RKO (cell line): ENCODE measurements around the gene CRB1.

Experiments
- DNase-seq: peaks from one replicate; pipeline ENCODE4 v3.0.0-alpha.2; 2016; ENCODE audit warnings: low spot score

Gene CRB1

DNA sequence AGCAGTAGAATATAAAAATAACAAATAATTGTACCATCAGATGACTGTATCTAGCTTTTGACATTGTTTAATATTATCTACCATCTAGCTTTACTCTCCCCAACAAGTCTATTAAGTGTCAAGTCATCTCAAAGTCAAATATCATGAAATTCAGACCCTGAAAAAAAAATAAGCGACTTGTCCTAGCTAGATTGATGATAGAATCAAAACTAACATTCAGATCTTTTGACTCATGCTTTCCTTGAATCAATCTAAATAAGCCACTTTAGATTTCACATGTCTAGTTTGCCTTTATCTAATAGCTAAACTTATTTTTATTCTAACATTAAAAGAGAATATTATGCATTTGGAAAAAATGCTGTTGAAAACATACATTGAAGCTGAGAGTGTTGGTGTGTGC is 35.4 kb downstream of the CRB1 start:
- DNase-seq: no peak

DNA sequence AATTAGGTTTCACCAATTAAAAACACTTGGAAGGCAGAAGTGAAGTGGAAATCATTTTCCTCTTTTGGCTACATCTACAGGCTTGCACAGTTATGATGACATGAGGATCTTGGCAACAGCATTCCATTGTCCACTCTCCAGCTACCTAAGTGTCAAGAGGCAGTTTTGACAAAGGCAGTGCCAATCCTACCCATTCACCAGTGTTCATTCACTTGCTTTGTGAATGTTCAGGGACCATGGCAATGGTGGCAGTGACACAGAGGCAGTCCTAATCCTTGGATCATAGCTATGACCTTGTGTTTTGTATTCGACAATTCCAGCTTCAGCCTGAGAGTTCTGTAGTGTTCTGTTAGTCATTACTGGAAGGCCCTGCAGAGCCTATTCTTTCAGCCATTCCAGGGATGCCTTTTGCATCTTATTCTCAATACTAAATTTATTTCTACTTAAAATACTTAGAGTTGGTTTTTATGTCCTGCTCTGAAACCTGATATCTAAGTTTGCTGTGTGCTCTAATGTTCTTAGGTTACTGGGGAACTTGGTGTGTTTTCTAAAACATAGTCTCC is 36.7 kb downstream of the CRB1 start:
- DNase-seq: no peak

DNA sequence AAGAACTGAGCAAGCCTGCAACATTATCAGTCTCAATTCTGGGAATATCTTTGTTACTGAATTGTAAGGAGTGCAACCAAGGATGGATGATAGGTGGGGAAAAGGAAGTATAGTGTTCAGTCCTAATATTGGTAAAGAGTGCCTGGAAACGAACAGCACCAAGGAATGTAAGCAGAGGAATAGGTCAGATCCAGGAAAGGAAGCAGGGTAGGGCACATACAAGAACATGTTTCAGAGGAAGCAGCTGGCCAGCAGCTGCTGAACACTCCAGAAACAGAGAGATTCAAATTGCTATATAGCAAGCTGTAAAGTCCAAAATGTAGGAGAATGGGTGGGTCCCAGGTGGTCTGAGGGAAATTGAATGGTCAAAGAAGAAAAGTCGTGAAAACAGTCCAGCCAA is 37.9 kb downstream of the CRB1 start:
- no peak for DNase-seq

DNA sequence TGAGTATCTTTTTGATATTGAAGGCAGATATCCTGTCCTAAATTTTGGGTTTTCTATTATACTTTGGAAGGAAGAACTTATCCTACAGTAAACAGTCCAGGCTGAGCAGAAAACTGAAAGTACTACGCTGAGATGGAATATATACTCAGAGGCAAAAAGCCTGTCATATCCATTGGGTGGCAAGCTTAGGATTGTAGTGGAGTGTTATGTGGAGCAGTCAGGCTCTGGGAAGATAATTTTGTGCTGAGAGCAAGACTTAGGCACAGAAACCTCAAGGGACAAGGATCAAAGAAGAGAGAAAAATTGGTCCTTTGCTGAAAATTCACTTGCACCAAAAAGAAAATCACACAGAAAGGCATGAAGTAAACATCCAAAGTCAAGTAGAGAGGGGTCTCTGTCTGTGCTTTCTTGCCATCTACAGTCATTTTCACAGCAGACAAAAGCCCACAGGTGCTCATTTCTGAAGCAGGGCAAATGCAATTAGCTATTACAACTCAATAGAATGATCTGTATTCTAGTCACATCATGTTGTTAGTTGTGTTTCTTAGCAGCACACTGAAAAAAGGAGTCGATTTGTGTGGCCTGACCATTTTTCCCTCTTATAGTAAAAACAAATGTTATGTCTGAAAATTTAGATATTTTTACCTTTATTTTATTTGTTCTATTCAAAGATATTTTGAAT is 38.5 kb downstream of the CRB1 start:
- DNase-seq: no peak

DNA sequence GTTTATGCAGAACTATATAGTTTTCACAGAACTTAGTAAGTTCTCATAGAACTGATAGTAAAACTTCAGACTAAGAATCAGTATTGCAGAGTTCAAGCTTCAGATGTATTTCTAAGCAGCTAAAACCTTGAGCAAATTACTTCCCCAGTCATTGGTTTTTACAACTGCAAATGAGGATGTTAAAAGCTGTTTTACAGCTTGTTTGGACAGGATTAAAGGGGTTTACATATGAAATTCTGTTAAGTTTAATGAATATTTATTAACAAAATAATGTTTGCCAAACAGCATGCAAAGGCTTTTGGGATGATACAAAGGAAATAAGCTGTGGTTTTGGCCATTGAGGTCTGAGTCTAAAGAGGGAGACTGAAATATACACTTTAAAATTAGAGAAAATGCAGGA is 39.1 kb downstream of the CRB1 start:
- DNase-seq: no peak

DNA sequence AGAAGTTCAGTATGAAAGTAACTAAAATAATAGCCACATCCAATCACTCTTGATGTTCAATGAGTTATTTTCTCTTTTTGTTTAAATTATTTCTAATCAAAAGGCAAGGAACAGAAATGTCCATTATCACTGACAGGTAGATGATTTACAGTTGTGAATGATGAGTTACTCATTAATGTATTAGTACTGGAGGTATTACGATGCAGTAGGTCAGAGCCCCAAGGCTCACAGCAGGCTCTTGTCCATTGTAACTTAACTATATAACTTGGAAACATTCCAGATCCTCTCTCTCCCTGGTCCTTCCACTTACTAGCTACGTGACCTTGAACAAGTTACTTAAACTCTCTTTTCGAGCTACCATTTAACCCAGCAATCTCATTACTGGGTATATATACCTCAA is 39.5 kb downstream of the CRB1 start:
- DNase-seq: no peak

DNA sequence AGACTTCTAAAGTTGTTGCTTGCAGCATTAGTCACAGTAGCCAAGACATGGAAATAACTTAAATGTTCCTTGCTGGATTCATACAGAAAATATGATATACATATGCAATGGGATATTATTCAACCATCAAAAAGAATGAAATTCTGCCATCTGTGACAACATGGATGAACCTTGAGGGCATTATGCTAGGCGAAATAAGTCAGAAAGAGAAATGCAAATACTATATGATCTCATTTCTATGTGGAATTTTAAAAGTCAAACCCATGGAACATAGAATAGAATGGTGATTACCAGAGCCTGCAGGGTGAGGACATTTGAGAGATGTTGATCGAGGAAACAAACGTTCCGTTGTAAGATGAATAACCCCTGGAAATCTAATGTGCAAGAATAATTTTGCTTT is 43.0 kb downstream of the CRB1 start:
- no peak for DNase-seq

DNA sequence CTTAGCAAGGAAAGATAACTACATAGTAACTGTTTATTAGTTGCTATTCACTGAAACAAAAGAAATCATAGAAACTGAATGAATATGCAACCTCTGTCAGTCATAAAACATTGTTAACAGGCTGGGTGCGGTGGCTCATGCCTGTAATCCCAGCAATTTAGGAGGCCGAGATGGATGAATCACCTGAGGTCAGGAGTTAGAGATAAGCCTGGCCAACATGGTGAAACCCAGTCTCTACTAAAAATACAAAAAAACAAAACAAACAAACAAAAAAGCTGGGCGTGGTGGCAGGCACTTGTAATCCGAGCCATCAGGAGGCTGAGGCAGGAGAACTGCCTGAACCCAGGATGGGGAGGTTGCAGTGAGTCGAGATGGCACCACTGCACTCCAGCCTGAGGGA is 44.1 kb downstream of the CRB1 start:
- no peak for DNase-seq

DNA sequence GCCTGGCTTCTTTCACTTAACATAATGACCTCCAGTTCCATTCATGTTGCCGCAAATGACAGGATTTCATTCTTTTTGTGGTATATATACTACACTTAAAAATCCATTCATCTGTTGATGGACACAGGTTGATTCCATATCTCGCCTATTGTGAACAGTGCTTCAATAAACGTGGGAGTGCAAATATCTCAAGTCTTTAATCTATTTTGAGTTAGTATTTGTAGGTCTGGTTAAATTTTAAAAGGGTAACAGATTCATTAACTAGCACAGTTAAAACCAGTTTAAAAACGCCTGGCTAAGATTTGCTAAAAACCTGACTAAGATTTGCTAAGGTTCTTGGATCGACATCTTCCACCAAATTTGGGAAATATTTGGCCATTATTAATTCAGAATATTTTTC is 45.7 kb downstream of the CRB1 start:
- no peak for DNase-seq

DNA sequence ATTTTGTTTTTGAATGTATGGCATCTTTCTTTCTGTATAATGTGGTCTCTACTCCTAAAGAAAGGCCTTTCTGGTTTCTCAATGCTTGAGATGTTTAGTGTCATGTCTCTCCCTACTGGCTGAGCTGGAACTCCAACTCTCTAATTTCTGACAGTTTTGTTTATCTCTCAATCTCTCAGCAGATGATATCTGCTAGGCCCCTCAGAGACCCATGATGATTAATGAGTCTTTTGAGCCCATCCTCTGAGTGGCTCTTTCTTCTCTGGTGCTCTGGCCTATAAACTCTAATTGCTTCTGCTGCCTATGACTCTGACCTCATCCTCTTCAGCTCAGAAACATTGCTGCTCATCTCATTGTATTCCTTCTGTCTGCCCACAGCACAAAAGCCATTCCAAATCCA is 46.6 kb downstream of the CRB1 start:
- DNase-seq: no peak

DNA sequence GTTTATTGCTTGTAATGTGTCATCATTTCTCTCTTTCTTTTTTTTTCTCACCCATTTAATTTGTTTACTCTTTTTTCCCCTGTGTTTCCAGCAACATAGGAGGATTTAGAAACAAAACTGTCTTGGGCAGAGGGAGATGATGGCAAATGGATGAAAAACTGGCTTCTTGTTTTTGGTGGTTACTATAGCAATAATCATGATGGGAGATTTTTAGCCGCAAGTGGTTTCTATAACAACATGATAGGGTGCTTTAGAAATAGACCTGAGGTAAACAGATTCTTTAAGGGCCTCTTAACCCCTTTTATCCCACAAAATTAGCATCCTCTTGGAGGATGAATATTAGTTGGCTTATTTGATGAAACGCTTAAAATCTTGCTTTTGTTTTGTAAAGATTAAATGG is 51.6 kb downstream of the CRB1 start:
- no peak for DNase-seq

DNA sequence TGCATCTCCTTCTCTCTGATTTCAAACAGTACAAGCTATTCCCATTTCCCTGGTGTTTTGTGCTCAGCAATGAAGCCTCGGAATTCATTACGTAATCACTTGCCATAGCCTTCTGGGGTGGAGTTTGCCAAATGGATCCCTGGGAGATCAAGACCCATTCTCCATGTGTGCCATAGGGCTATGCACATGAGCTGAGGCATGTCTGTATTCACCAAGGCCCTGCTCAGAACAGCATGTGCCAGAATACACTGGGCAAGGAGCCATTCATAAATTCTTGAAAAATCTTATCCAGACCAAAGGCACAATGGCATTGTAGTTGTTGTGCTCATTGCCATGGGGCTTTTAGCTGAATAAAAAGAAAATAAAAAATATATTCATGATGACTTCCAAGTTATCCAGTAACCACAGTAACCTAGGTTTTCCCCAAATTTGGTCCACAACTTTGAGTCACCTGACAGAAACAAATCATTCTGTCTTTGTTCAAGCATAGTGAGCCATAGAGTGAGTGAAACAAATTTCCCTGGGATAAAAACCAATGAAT is 53.0 kb downstream of the CRB1 start:
- no peak for DNase-seq

DNA sequence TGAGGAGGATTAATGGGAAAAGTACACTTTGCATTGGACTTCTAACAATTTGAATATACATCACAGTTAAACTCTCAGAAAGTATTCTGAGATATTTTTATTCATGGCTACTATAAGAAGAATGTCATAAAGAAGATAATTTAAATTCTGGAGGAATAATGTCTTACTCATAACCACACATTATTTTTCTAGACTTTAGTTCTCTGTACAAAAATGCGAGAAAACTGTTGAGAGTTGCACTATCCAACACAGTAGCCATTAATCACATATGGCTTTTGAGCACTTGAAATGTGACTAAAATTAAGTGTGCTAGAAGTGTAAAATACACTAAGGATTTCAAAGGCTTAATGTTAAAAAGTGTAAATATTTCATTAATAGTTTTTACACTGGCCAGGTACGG is 53.8 kb downstream of the CRB1 start:
- no peak for DNase-seq

DNA sequence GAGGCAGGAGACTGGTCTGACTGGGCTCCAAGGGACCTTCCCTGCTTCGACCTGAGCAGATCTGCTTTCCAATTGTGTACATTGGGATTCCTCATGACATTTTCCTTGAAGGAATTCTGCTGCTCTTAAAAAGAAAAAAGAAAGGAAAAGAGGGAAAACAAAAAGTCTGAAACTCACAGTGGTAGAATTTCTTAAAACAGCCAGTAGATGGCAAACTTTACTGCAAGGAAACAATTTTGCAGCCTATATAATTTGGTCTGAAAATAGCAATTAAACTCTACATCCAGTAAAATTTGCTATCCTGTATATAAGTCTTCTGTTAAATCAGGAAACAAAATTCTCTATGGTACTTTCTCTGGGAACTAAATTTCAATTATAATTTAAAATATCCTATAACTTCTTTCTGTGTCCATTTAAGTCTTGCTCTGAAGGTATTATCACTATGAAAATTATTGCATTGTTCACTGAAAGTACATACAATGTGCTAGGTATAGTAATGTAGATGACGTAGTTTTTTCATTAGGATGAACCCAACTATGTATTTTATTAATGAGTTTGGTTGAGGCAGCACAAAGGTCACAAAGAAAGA is 59.8 kb downstream of the CRB1 start:
- DNase-seq: peak; percentile 46

DNA sequence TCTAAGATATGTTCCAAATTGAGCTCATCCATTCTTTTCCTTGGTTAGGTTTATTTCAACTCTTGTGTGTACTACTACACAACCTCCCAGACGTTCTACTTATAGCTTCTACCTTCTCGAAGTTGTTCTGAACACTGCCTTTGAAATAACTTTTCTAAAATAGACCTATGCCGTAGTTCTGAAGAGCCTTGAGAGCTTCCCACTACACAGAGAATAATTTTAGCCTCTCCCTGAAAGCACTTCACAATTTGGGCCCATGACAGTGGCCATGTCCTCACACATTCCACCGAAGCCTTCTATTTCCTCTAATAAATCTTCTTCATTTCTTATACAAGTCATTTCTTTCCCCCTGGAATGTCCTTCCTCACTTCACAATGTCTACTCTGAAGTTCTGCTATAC is 62.2 kb downstream of the CRB1 start:
- DNase-seq: no peak

DNA sequence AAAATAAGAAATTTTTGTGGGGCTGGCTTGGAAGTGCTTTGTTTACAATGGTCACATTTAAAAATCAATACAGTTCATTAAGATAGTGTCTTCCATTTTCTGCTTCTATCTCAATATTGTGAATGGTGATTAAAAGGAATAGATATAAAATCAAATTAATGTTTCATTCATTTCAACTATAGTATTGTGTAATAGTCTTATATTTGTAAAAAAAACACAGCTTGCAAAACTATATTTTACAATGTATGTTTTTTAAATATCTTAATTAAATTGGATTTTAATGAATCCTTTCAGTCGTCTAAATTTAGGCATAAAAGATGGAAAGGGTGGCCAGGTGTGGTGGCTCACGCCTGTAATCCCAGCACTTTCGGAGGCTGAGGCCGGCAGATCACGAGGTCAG is 63.5 kb downstream of the CRB1 start:
- DNase-seq: no peak

DNA sequence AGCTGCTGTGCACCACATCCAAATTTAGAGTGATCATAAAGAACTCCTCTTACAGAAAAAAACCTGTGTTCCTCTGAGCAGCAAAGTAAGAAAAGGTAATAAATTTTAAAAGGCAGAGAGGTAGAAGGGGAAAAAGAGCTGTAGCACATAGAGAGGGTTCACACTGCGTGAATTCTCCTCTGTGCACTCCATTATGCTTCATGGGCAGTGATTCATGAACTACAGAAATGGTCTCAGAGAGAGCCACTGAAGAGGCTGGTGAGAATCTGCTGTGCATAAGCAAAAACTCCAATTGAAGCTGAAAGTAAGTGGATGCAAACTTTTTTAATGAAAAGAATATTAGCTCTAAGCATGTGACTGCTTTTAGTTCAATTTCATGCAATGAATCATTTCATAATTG is 65.0 kb downstream of the CRB1 start:
- DNase-seq: no peak

DNA sequence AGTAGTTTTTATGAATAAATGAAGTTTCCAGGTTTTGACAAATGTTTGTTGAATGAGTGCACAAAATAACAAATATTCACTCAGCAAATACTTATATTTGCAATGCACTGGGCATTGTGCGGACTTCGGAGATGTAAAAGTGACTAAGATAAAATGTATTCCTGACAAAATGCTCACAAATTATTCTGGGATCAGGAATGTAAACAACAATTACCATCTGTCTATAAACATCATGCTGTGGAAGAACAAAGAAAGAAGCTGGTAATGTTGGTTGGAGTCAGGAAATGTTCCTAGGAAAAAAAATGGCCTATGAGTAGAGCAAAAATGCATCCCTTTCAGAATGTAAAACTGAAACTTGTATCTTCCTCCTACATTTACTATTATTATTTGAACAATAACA is 68.5 kb downstream of the CRB1 start:
- DNase-seq: no peak

DNA sequence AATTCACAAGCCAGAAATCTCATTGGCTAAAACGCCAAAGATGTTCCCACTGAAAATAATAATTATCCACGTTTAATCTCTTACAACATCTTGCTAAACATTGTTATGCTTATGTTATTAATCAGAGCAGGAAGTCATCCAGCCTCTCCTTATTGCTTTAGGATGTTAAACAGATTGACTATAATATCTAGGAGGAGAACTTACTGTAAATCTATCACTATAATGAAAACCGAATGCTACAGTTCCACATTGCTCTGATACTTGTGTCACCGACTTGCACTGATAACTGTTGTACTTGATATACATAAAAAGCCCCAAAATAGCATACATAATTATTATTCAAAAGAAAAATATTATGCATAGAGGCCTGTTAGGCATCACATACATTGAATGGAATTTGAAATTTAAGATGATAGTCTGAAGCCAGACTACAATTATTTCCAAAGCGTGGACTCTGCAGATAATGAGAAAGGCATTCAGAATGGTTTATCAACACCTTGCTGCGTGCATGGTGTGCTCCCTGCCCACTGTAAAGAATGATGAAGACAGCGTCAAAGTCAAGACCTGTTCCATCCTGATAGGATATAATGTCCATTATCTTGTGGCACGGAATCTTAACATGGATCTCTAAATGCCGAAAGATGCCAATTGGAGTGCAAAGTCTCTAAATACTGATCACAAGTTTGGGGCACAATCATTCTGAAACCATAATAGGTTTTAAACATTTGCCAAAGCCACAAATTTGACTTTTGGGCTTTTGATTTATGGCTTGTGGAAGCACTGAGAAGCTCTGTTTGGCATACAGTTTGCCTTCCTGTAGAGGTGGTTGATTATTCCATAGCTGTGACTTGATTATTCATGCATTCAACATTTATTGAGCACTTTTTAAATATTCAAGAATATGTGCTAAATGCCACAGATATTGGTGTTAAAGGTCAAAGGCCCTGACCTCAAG is 71.3 kb downstream of the CRB1 start:
- no peak for DNase-seq

DNA sequence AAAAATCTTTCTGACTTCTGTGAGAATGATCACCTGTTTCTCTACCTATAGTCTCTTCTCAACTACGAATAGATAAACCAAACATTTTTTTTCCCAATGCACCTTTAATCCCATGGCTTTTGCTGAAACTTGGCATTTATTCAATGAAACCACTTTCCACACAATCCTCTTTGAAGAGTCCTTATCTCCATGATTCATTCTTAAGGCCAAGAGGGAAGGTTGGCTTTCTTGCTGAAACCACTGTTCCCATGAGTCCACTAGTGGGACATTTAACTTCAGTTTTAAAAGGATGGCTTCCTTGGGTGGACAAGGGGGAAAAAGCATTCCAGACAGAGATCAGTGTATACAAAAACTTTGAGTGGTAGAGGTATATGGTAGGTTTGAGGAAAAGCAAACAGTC is 73.6 kb downstream of the CRB1 start:
- no peak for DNase-seq

DNA sequence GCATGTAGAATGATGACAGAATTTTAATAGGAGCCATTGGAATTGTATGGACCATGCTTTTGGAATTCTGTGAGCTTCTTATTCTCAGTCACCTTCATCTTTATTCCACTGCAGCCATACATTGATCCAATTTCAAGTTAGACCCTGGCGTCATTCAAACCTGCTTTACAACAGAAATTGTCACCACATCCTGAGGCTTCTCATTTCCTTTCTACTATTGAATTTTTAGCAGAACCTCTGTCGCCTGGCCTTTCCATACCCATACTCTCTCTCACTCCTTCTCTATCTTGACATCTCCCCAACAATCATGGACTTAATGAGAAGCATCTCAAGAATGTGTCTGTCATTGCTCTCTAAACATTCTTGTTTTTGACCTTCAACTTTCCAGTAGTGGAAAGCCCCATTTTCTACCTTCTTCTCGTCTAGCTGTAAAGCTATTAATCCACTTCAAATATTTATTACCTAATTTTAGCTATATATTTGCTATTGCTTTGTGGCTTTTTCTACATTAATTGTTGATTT is 74.1 kb downstream of the CRB1 start:
- DNase-seq: no peak

DNA sequence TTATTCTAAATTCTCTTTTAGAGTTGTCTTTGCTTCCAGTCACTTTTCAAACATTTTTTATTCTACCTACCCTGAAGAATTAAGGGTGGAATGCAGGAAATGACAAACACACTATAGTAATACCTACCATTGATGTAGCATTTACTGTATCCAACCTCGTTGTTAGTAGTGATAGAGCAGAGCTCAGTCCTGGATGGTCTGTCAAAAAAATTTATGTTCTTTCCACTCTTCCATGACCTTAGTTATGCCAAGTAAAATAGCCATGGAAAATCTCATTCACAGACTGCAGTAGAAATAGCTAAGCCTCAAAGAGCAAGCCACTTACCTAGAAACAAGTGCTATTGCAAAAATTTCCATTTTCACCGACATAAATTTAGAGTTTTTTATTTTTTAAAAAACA is 74.6 kb downstream of the CRB1 start:
- no peak for DNase-seq
